Hepatocyte (in vitro differentiated cells): ENCODE data around the gene PALLD. TPM values are rescaled to one million over a fixed set of nuclear protein-coding genes. Genes with fewer than 3 reads are reported as not detected.

ENCODE experiments used
- DNase-seq: peaks from one replicate; pipeline ENCODE4 v3.0.0-alpha.2; 2016; ENCODE audit warnings: low spot score
- H2AFZ ChIP-seq: fragments of 200-600 bp; sonication (generic); 2 replicates; pipeline ENCODE4 v1.6.0; 2016; ENCODE audit warnings: antibody characterized with exemption, mild to moderate bottlenecking
- H3K27ac ChIP-seq: fragments of 200-600 bp; sonication (generic); 2 replicates; pipeline ENCODE4 v1.5.1; 2016; ENCODE audit warnings: mild to moderate bottlenecking
- H3K27me3 ChIP-seq: fragments of 200-600 bp; sonication (generic); 2 replicates; pipeline ENCODE4 v1.6.1; 2016
- H3K36me3 ChIP-seq: fragments of 200-600 bp; sonication (generic); replicated peaks from 2 replicates; pipeline ENCODE4 v1.5.1; 2016; ENCODE audit warnings: low read depth; ENCODE audit not compliant: insufficient read depth
- H3K4me1 ChIP-seq: fragments of 200-600 bp; sonication (generic); 2 replicates; pipeline ENCODE4 v1.5.1; 2016; ENCODE audit warnings: mild to moderate bottlenecking, moderate library complexity; ENCODE audit not compliant: insufficient read depth
- H3K4me2 ChIP-seq: fragments of 200-600 bp; sonication (generic); 2 replicates; pipeline ENCODE4 v1.6.0; 2016
- H3K4me3 ChIP-seq: fragments of 200-600 bp; sonication (generic); 2 replicates; pipeline ENCODE4 v1.5.1; 2016; ENCODE audit warnings: mild to moderate bottlenecking
- H3K79me2 ChIP-seq: fragments of 200-600 bp; sonication (generic); 2 replicates; pipeline ENCODE4 v1.6.0; 2017; ENCODE audit warnings: mild to moderate bottlenecking
- H3K9me2 ChIP-seq: fragments of 200-600 bp; sonication (generic); replicated peaks from 2 replicates; pipeline ENCODE4 v1.6.0; 2017; ENCODE audit warnings: mild to moderate bottlenecking; ENCODE audit not compliant: insufficient read depth
- H3K9me3 ChIP-seq: fragments of 200-600 bp; sonication (generic); 2 replicates; pipeline ENCODE4 v1.5.1; 2016; ENCODE audit warnings: low read depth, mild to moderate bottlenecking
- H4K20me1 ChIP-seq: fragments of 200-600 bp; sonication (generic); 2 replicates; pipeline ENCODE4 v1.6.0; 2016; ENCODE audit warnings: mild to moderate bottlenecking; ENCODE audit not compliant: insufficient read depth, poor library complexity, severe bottlenecking
- EZH2 ChIP-seq: fragments of 200-600 bp; sonication (generic); IDR thresholded peaks from 2 replicates; pipeline ENCODE4 v1.6.1; 2016; ENCODE audit warnings: antibody characterized with exemption, mild to moderate bottlenecking, borderline replicate concordance
- EZH2phosphoT487 ChIP-seq: fragments of 200-600 bp; sonication (generic); IDR thresholded peaks from one replicate; pipeline ENCODE4 v1.6.1; 2018; ENCODE audit warnings: antibody characterized with exemption, mild to moderate bottlenecking, low read depth, moderate library complexity; ENCODE audit not compliant: unreplicated experiment, severe bottlenecking
- WGBS: methylation state at CpG from one replicate; pipeline ENCODE4 v1.1.6; 2016; ENCODE audit warnings: low lambda C conversion rate; ENCODE audit errors: missing lambda C conversion rate; 5-methylcytosine and 5-hydroxymethylcytosine counted together
- polyA plus RNA-seq: library from polyadenylated mRNA; unstranded; fragments of >200 nt; fragmentation: Nextera tagmentation; extraction: Ambion mirVana; gene quantifications from 2 replicates; pipeline ENCODE4 v1.2.1, GENCODE V29; 2016
- total RNA-seq: library from RNA; depleted of rRNA; stranded (reverse); fragments of >200 nt; gene quantifications from 2 replicates; pipeline ENCODE4 v1.2.3, GENCODE V29; 2014
- TF ChIP-seq, protein P1 (sequence below): fragments of 200-600 bp; sonication (generic); IDR thresholded peaks from 2 replicates; pipeline ENCODE4 v1.5.1; 2016; ENCODE audit warnings: antibody characterized with exemption, mild to moderate bottlenecking; ENCODE audit not compliant: poor library complexity

Gene PALLD
- total and polyA plus RNA-seq, 2 experiments from 2014 or later: 82.7 to 85.2 TPM

DNA sequence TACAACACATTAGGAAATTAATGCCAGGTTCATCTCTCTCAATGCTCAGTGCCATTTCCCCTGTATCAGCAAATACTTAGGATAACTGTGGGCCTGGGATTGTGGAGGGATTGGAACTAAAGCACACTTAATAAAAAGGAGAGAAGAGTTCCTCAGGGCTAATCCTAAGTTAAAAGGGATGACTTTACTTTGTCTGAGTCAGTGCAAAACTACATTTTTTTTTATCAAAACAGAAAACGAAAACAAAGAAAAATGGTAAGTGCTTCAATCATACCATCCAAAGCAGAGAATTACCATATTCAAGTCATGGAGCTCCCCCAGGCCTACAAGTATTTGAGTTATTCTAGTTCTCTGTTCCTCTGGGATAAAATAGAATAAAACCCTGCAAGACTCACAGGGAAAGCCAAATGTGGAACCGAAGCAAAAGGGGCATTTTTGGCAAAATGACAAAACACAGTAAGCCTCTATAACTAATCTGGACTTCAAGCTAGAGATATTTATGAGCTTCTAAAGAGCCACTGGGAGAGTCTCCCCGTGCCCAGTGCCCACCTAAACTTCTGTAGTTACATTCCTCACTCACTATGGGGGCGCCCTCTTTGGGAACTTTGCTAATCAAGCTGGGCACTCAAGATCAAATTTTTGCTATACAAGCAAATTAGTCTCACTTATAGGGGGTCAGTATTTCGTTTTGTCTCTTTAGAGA, 53.4 kb downstream of the PALLD start:
- no peak for DNase-seq
- no peaks in the 10 kb centered on the region for H3K4me1 ChIP-seq
- no peaks in the 10 kb centered on the region for H3K36me3 ChIP-seq
- no peak overlapping the region for H2AFZ ChIP-seq
- no peak overlapping the region for H3K27ac ChIP-seq
- no peaks in the 10 kb centered on the region for H3K79me2 ChIP-seq
- TF ChIP-seq, protein P1, sequence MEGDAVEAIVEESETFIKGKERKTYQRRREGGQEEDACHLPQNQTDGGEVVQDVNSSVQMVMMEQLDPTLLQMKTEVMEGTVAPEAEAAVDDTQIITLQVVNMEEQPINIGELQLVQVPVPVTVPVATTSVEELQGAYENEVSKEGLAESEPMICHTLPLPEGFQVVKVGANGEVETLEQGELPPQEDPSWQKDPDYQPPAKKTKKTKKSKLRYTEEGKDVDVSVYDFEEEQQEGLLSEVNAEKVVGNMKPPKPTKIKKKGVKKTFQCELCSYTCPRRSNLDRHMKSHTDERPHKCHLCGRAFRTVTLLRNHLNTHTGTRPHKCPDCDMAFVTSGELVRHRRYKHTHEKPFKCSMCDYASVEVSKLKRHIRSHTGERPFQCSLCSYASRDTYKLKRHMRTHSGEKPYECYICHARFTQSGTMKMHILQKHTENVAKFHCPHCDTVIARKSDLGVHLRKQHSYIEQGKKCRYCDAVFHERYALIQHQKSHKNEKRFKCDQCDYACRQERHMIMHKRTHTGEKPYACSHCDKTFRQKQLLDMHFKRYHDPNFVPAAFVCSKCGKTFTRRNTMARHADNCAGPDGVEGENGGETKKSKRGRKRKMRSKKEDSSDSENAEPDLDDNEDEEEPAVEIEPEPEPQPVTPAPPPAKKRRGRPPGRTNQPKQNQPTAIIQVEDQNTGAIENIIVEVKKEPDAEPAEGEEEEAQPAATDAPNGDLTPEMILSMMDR: no peak
- TF ChIP-seq EZH2 (no peak), EZH2phosphoT487 (no peak)
- H4K20me1 ChIP-seq: no peaks in the 10 kb centered on the region
- no peaks in the 10 kb centered on the region for H3K27me3 ChIP-seq
- WGBS: 65% methylated on average over 5 of the region's 5 CpGs
- H3K4me3 ChIP-seq: no peak overlapping the region
- H3K9me2 ChIP-seq: no peaks in the 10 kb centered on the region
- H3K4me2 ChIP-seq: no peak overlapping the region
- no peaks in the 10 kb centered on the region for H3K9me3 ChIP-seq

- H3K36me3 ChIP-seq: no peaks in the 10 kb centered on the region
- no peak overlapping the region for H3K4me3 ChIP-seq
- H3K4me2 ChIP-seq: no peak overlapping the region
These were observed 54.4 kb downstream of the PALLD start for GRCh38 chr4:168551211-168551610.

GRCh38 chr4:168551945-168552695, 55.3 kb downstream of the PALLD start:
- TF ChIP-seq EZH2: no peak
- TF ChIP-seq, protein P1: no peak
- Histone ChIP-seq H3K36me3 (no peaks in the 10 kb centered on the region), H3K4me3 (no peak overlapping the region), H3K4me1 (no peaks in the 10 kb centered on the region), H3K9me2 (no peaks in the 10 kb centered on the region), H3K27me3 (no peaks in the 10 kb centered on the region), H3K27ac (no peak overlapping the region), H3K4me2 (no peak overlapping the region), H3K79me2 (no peaks in the 10 kb centered on the region), H2AFZ (no peak overlapping the region), H3K9me3 (no peaks in the 10 kb centered on the region), H4K20me1 (no peaks in the 10 kb centered on the region)
- no peak for DNase-seq
- WGBS: 79% methylated on average over 2 of the region's 2 CpGs

More at GRCh38 chr4:168551211-168551610, 54.4 kb downstream of the PALLD start:
- TF ChIP-seq, protein P1: no peak
- TF ChIP-seq EZH2 (no peak), EZH2phosphoT487 (no peak)
- WGBS: 100% methylated on average over 1 of the region's 1 CpG
- no peaks in the 10 kb centered on the region for H4K20me1 ChIP-seq
- no peaks in the 10 kb centered on the region for H3K27me3 ChIP-seq
- no peaks in the 10 kb centered on the region for H3K9me3 ChIP-seq
- H3K4me1 ChIP-seq: no peaks in the 10 kb centered on the region
- H3K79me2 ChIP-seq: no peaks in the 10 kb centered on the region
- no peak for DNase-seq
- H2AFZ ChIP-seq: no peak overlapping the region
- no peak overlapping the region for H3K27ac ChIP-seq
- H3K9me2 ChIP-seq: no peaks in the 10 kb centered on the region
